Measurements from ENCODE around the gene TNS1. TPM values are rescaled to one million over a fixed set of nuclear protein-coding genes. Genes with fewer than 3 reads are reported as not detected.
A peak's percentile ranks its signal among the peaks of the same experiment; 100 is the strongest.

TNS1 gene
- polyA plus RNA-seq, 3 donors, result 0.26 to 1.6 (median 1.5) TPM

GRCh38 chr2:217974389-217975005, 28.3 kb downstream of the TNS1 start:
- DNase-seq, result no peak
- peaks cover 0 to 4% (median 0%) of the 10 kb centered on the region in 7 donors for H3K9me3 Mint-ChIP-seq
- H3K27me3 Mint-ChIP-seq (ENCODE audit: low read depth in 3 of 3), result peaks cover 0 to 5% (median 3%) of the 10 kb centered on the region in 3 donors
- peaks cover 0 to 3% of the 10 kb centered on the region in 2 donors for H3K36me3 Mint-ChIP-seq
- Histone ChIP-seq H3K4me3 (replicated peaks in 1 of 3; ENCODE audit: low read depth in 2 of 3, low read length in 3 of 3) (no peak overlapping the region), H3K9me3 (replicated peaks in 1 of 2; ENCODE audit: control insufficient read depth in 1 of 2, insufficient read depth in 1 of 2, low read length in 2 of 2) (no peaks in the 10 kb centered on the region), H3K9ac (ENCODE audit: insufficient read depth, low read length, poor library complexity, severe bottlenecking) (no peak overlapping the region), H3K36me3 (replicated peaks in 1 of 2; ENCODE audit: control insufficient read depth in 1 of 2, insufficient read depth in 2 of 2, low read length in 2 of 2) (no peaks in the 10 kb centered on the region), H3K27me3 (ENCODE audit: control insufficient read depth in 2 of 2, insufficient read depth in 2 of 2, low read length in 2 of 2) (no peaks in the 10 kb centered on the region), H2AFZ (ENCODE audit: insufficient read depth, low read depth, low read length, poor library complexity, severe bottlenecking) (no peak overlapping the region), H3K27ac (ENCODE audit: low read depth in 1 of 2, low read length in 2 of 2) (no peak overlapping the region), H4K20me1 (ENCODE audit: insufficient read depth, low read length) (no peaks in the 10 kb centered on the region), H3K79me2 (ENCODE audit: insufficient read depth, low read length) (no peaks in the 10 kb centered on the region), H3K4me2 (replicated peaks; ENCODE audit: extremely low read depth, low read length, poor library complexity, severe bottlenecking) (no peak overlapping the region), H3K4me1 (ENCODE audit: control insufficient read depth in 1 of 2, insufficient read depth in 2 of 2, low read length in 2 of 2) (no peaks in the 10 kb centered on the region)
- H3K4me1 Mint-ChIP-seq, result no peaks in the 10 kb centered on the region
- no peak overlapping the region for H3K27ac Mint-ChIP-seq
- no peak for TF ChIP-seq CTCF (IDR thresholded peaks at IDR 0.05)
- 98% methylated on average over 7 of the region's 8 CpGs for WGBS (ENCODE audit: insufficient coverage)
- no peak overlapping the region for H3K4me3 Mint-ChIP-seq
- intact Hi-C loops (cut with micrococcal nuclease), result no loop called here

GRCh38 chr2:217973008-217973787, 29.6 kb downstream of the TNS1 start:
- Histone ChIP-seq H2AFZ (ENCODE audit: insufficient read depth, low read depth, low read length, poor library complexity, severe bottlenecking) (no peak overlapping the region), H3K4me2 (replicated peaks; ENCODE audit: extremely low read depth, low read length, poor library complexity, severe bottlenecking) (no peak overlapping the region), H3K9me3 (replicated peaks in 1 of 2; ENCODE audit: control insufficient read depth in 1 of 2, insufficient read depth in 1 of 2, low read length in 2 of 2) (no peaks in the 10 kb centered on the region), H3K27me3 (ENCODE audit: control insufficient read depth in 2 of 2, insufficient read depth in 2 of 2, low read length in 2 of 2) (no peaks in the 10 kb centered on the region), H3K36me3 (replicated peaks in 1 of 2; ENCODE audit: control insufficient read depth in 1 of 2, insufficient read depth in 2 of 2, low read length in 2 of 2) (no peaks in the 10 kb centered on the region), H3K79me2 (ENCODE audit: insufficient read depth, low read length) (no peaks in the 10 kb centered on the region), H3K4me3 (replicated peaks in 1 of 3; ENCODE audit: low read depth in 2 of 3, low read length in 3 of 3) (no peak overlapping the region), H4K20me1 (ENCODE audit: insufficient read depth, low read length) (no peaks in the 10 kb centered on the region), H3K9ac (ENCODE audit: insufficient read depth, low read length, poor library complexity, severe bottlenecking) (no peak overlapping the region), H3K27ac (ENCODE audit: low read depth in 1 of 2, low read length in 2 of 2) (no peak overlapping the region), H3K4me1 (ENCODE audit: control insufficient read depth in 1 of 2, insufficient read depth in 2 of 2, low read length in 2 of 2) (no peaks in the 10 kb centered on the region)
- intact Hi-C loops (cut with micrococcal nuclease), result no loop called here
- Mint-ChIP-seq H3K27me3 (ENCODE audit: low read depth in 3 of 3) (peaks cover 0 to 5% (median 3%) of the 10 kb centered on the region in 3 donors), H3K9me3 (peaks cover 0 to 4% (median 0%) of the 10 kb centered on the region in 7 donors), H3K4me3 (no peak overlapping the region), H3K36me3 (peaks cover 0 to 3% of the 10 kb centered on the region in 2 donors), H3K27ac (peak overlapping the region in 1 of 7 donors; percentile 46), H3K4me1 (no peaks in the 10 kb centered on the region)
- WGBS (ENCODE audit: insufficient coverage), result 98% methylated on average over 8 of the region's 11 CpGs
- TF ChIP-seq CTCF (IDR thresholded peaks at IDR 0.05), result no peak
- no peak for DNase-seq

Measured in CD14-positive monocyte (primary cell).